HCT116 (cell line): ENCODE measurements around the gene PRPF6. TPM values are rescaled to one million over a fixed set of nuclear protein-coding genes. Genes with fewer than 3 reads are reported as not detected.

Source experiments
- ATAC-seq: fragments of 200-7000 bp; cut with Tn5 transposase; 2 replicates; pipeline ENCODE4 v1.9.1; 2020; ENCODE audit warnings: mild to moderate bottlenecking, moderate library complexity
- BruUV-seq: library from RNA; stranded (reverse); fragments of 400-500 nt; replicated peaks from 2 replicates; lab custom pipeline; 2021; lab: Mats Ljungman, UMichigan
- CTCF ChIA-PET: fragments of 300-600 bp; sonication (Branson Sonifier 250); formaldehyde crosslinking; loops from one replicate; lab custom pipeline; 2021; ENCODE audit warnings: antibody characterized with exemption; lab: Charles Lee
- POLR2A ChIA-PET: fragments of 300-600, 350-600 bp; sonication (Branson Sonifier 250); formaldehyde crosslinking; loops from one replicate; lab custom pipeline; 2021; ENCODE audit warnings: antibody characterized with exemption; lab: Charles Lee
- RAD21 ChIA-PET, 2 experiments: fragments of 300-600 bp; sonication (Branson Sonifier 250); formaldehyde crosslinking; loops; one replicate each; lab custom pipeline; 2023; ENCODE audit warnings: low total read pairs in 2 of 2; ENCODE audit not compliant: uncharacterized antibody in 2 of 2, unreplicated experiment in 2 of 2, low non-redundant PET in 1 of 2; lab: Charles Lee
- DNase-seq: peaks from one replicate; pipeline ENCODE4 v3.0.0-alpha.2; 2010; ENCODE audit warnings: low read depth, low spot score
- H2AFZ ChIP-seq: fragments of 200-600 bp; shearing (Covaris generic), sonication (generic); 2 replicates; pipeline ENCODE4 v1.6.1; 2017; ENCODE audit warnings: low read depth, mixed run types, mixed read lengths, antibody characterized with exemption, low read length; ENCODE audit not compliant: poor library complexity, severe bottlenecking
- H3K27ac ChIP-seq: 2 replicates; pipeline ENCODE4 v1.5.1; 2012; ENCODE audit warnings: low read depth, low read length
- H3K27me3 ChIP-seq: fragments of 200-600 bp; sonication (generic); 2 replicates; pipeline ENCODE4 v1.6.1; 2016; ENCODE audit warnings: mixed run types, low read length, mixed read lengths; ENCODE audit not compliant: insufficient read depth
- H3K36me3 ChIP-seq, 2 experiments: fragments of 200-500 bp in 1 of 2; fragments of 200-600 bp in 1 of 2; sonication (Bioruptor generic) in 1 of 2; sonication (generic) in 1 of 2; 2 replicates each; pipeline versions ENCODE4 v1.5.1 to v1.6.1; 2014 to 2016; ENCODE audit warnings: low read length in 2 of 2, inconsistent platforms in 1 of 2, mixed read lengths in 1 of 2, mixed run types in 1 of 2; ENCODE audit not compliant: insufficient read depth in 2 of 2, control insufficient read depth in 1 of 2
- H3K4me1 ChIP-seq, 2 experiments: fragments of 200-600 bp in 1 of 2; sonication (generic) in 1 of 2; 2 replicates each; pipeline versions ENCODE4 v1.5.1 to v1.6.1; 2012 to 2017; ENCODE audit warnings: low read length in 2 of 2, inconsistent platforms in 1 of 2, mild to moderate bottlenecking in 1 of 2, mixed read lengths in 1 of 2, mixed run types in 1 of 2, moderate library complexity in 1 of 2; ENCODE audit not compliant: insufficient read depth in 2 of 2, control insufficient read depth in 1 of 2
- H3K4me2 ChIP-seq: fragments of 200-600 bp; sonication (generic); 2 replicates; pipeline ENCODE4 v1.6.1; 2017; ENCODE audit warnings: mixed run types, low read length, mixed read lengths
- H3K4me3 ChIP-seq, 2 experiments: fragments of 200-600 bp in 1 of 2; sonication (generic) in 1 of 2; replicated peaks in 1 of 2; 2 replicates each; pipeline ENCODE4 v1.5.1; 2011 to 2016; ENCODE audit warnings: low read length in 2 of 2, control low read depth in 1 of 2, low read depth in 1 of 2, mild to moderate bottlenecking in 1 of 2, mixed read lengths in 1 of 2, mixed run types in 1 of 2
- H3K79me2 ChIP-seq: fragments of 200-600 bp; sonication (generic); 2 replicates; pipeline ENCODE4 v1.6.1; 2017; ENCODE audit warnings: mild to moderate bottlenecking, mixed run types, low read length, moderate library complexity, mixed read lengths; ENCODE audit not compliant: insufficient read depth
- H3K9ac ChIP-seq: fragments of 200-600 bp; sonication (generic); 2 replicates; pipeline ENCODE4 v1.6.1; 2016; ENCODE audit warnings: low read length, mixed read lengths
- H3K9me2 ChIP-seq: fragments of 200-600 bp; sonication (generic), shearing (Covaris generic); 2 replicates; pipeline ENCODE4 v1.6.1; 2017; ENCODE audit warnings: mixed run types, mild to moderate bottlenecking, moderate library complexity; ENCODE audit not compliant: insufficient read depth
- H3K9me3 ChIP-seq, 2 experiments: fragments of 200-500 bp in 1 of 2; fragments of 200-600 bp in 1 of 2; sonication (Bioruptor generic) in 1 of 2; sonication (generic) in 1 of 2; 2 replicates each; pipeline ENCODE4 v1.6.1; 2014 to 2017; ENCODE audit warnings: low read length in 2 of 2, mixed read lengths in 2 of 2, inconsistent platforms in 1 of 2, low read depth in 1 of 2, mild to moderate bottlenecking in 1 of 2, mixed run types in 1 of 2, moderate library complexity in 1 of 2; ENCODE audit not compliant: control insufficient read depth in 1 of 2, insufficient read depth in 1 of 2
- H4K20me1 ChIP-seq: fragments of 200-600 bp; sonication (generic), shearing (Covaris generic); 2 replicates; pipeline ENCODE4 v1.6.1; 2017; ENCODE audit warnings: mixed run types, mild to moderate bottlenecking, moderate library complexity; ENCODE audit not compliant: insufficient read depth
- CBX3 ChIP-seq: IDR thresholded peaks from 2 replicates; pipeline ENCODE4 v1.6.1; 2012; ENCODE audit warnings: low read depth
- CEBPB ChIP-seq: IDR thresholded peaks from 2 replicates; pipeline ENCODE4 v1.6.1; 2012; ENCODE audit warnings: low read depth
- EGR1 ChIP-seq: IDR thresholded peaks from 2 replicates; pipeline ENCODE4 v1.6.1; 2012; ENCODE audit warnings: low read depth
- ELF1 ChIP-seq: IDR thresholded peaks from 2 replicates; pipeline ENCODE4 v1.6.1; 2012; ENCODE audit warnings: low read depth, borderline replicate concordance
- EZH2 ChIP-seq: fragments of 200-600 bp; sonication (generic); IDR thresholded peaks from 2 replicates; pipeline ENCODE4 v1.6.1; 2017; ENCODE audit warnings: antibody characterized with exemption, mixed run types
- EZH2phosphoT487 ChIP-seq: fragments of 200-600 bp; IDR thresholded peaks from 2 replicates; pipeline ENCODE4 v1.6.1; 2018; ENCODE audit warnings: antibody characterized with exemption, borderline replicate concordance
- JUND ChIP-seq: IDR thresholded peaks from 2 replicates; pipeline ENCODE4 v1.6.1; 2012
- POLR2A ChIP-seq: IDR thresholded peaks from 2 replicates; pipeline ENCODE4 v1.7.0; 2011; ENCODE audit warnings: borderline replicate concordance; ENCODE audit not compliant: insufficient read depth, insufficient read length; ENCODE audit errors: extremely low read depth
- POLR2AphosphoS5 ChIP-seq: IDR thresholded peaks from 2 replicates; pipeline ENCODE4 v1.6.1; 2011; ENCODE audit warnings: mild to moderate bottlenecking, low read depth, low read length, moderate library complexity
- RAD21 ChIP-seq: IDR thresholded peaks from 2 replicates; pipeline ENCODE4 v1.6.1; 2012; ENCODE audit warnings: low read depth, mild to moderate bottlenecking
- SP1 ChIP-seq: IDR thresholded peaks from 2 replicates; pipeline ENCODE4 v1.6.1; 2012; ENCODE audit warnings: low read depth
- SRF ChIP-seq: IDR thresholded peaks from 2 replicates; pipeline ENCODE4 v1.6.1; 2012; ENCODE audit warnings: low read depth
- TCF7L2 ChIP-seq: IDR thresholded peaks from 2 replicates; pipeline ENCODE4 v1.7.0; 2011; ENCODE audit warnings: borderline replicate concordance, inconsistent platforms; ENCODE audit not compliant: insufficient read depth, insufficient read length; ENCODE audit errors: extremely low read depth
- YY1 ChIP-seq: IDR thresholded peaks from 2 replicates; pipeline ENCODE4 v1.6.1; 2011; ENCODE audit warnings: low read length, low read depth, moderate library complexity, mild to moderate bottlenecking; ENCODE audit not compliant: insufficient replicate concordance; ENCODE audit errors: extremely low read depth
- ZFX ChIP-seq: fragments of 450-650 bp; IDR thresholded peaks from 2 replicates; pipeline ENCODE4 v1.6.1; 2017
- ZNF274 ChIP-seq: fragments of 200-500 bp; sonication (Bioruptor generic); IDR thresholded peaks from 2 replicates; pipeline ENCODE4 v1.6.1; 2014; ENCODE audit warnings: mild to moderate bottlenecking, low read depth, low read length, inconsistent platforms
- intact Hi-C: fragments of 100-400 bp; cut with micrococcal nuclease; formaldehyde crosslinking; loops from 2 replicates; pipeline ENCODE4 v1.10.0; 2022
- total RNA-seq: library from RNA; stranded (reverse); gene quantifications from one replicate; pipeline ENCODE4 v1.2.1, GENCODE V29; 2021; ENCODE audit not compliant: unreplicated experiment
- TF ChIP-seq, protein P1 (sequence below): IDR thresholded peaks from 2 replicates; pipeline ENCODE4 v1.6.1; 2012
- TF ChIP-seq, protein P2 (sequence below): IDR thresholded peaks from 2 replicates; pipeline ENCODE4 v1.6.1; 2012
- TF ChIP-seq, protein P3 (sequence below), 3 experiments: fragments of 200-600 bp in 1 of 3; sonication (generic) in 1 of 3; IDR thresholded peaks in 2 of 3; conservative IDR thresholded peaks in 1 of 3; 2 replicates each; pipeline ENCODE4 v1.5.1; 2012 to 2017; ENCODE audit warnings: low read depth in 2 of 3, low read length in 2 of 3, antibody characterized with exemption in 1 of 3, borderline replicate concordance in 1 of 3, control low read depth in 1 of 3, mild to moderate bottlenecking in 1 of 3, mixed read lengths in 1 of 3, mixed run types in 1 of 3, moderate library complexity in 1 of 3; ENCODE audit not compliant: insufficient read depth in 1 of 3

Gene PRPF6
- total RNA-seq, 1 experiment from 2014 or later: 74.9 TPM

DNA sequence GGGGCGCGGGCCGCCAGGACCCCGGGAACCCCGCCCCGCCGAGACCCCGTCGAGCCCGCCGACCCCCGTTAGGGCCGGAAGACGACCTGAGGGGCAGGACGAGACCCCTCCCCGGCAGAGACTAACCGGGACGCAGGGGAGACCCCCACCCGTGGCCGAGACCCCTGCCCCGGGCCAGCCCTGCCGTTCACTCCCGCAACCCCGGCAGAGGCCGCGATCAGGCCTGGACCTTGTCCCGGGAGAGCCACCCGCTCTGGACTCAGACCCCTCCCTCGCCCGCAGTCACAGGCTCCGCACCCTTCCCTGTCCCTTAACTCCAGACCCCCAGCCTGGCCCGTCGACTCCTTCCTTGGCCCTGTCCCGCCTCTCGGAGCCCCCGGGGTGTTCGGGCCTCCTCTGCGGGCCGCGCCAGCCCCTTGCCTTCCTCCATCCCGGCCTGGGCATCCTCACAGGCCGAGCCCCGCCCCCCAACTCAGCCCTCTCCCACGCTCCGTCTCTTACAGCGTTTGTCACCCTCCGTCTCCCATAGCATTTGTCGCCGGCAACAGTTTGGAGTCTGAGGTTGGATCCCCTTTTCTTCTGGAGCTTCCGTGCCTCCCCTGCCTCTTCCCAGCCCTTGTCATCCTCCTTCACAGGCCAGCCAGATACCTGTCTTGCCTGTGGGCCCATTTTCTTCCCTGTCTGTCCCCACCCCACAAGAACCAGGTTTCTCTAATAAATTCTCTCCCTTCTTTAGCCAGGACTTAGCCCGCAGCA is 82.6 kb downstream of the PRPF6 start:
- H3K9me3 ChIP-seq: no peaks in the 10 kb centered on the region
- ChIA-PET POLR2A (interaction anchor here (0.7 to 1.0 kb wide), 4 partner anchors 10 to 198 kb away, joined by 4 to 7 read pairs (median 5); partner anchors contain the start of genes PRPF6 and TPD52L2), CTCF (interaction anchor here (1.0 to 1.5 kb wide), 5 partner anchors 9 to 198 kb away, joined by 3 to 8 read pairs (median 4); partner anchors contain the start of gene TPD52L2)
- intact Hi-C loops: no loop called here
- H3K27ac ChIP-seq: peak overlapping the region; percentile 76
- H3K79me2 ChIP-seq: no peaks in the 10 kb centered on the region
- no peak overlapping the region for H2AFZ ChIP-seq
- ATAC-seq: no peak
- no peak for DNase-seq
- H3K4me3 ChIP-seq: peak overlapping the region; percentile 78 to 84
- peak overlapping the region; percentile 84 for H3K4me2 ChIP-seq
- BruUV-seq: no TSS peak
- H3K9me2 ChIP-seq: no peaks in the 10 kb centered on the region
- TF ChIP-seq EZH2phosphoT487 (no peak), YY1 (no peak), CEBPB (no peak), POLR2AphosphoS5 (no peak), SRF (no peak), ZFX (no peak), JUND (no peak), EZH2 (no peak), SP1 (no peak), EGR1 (no peak), TCF7L2 (no peak), CBX3 (no peak), POLR2A (no peak), ZNF274 (no peak), RAD21 (no peak), ELF1 (no peak)
- TF ChIP-seq, protein P1, sequence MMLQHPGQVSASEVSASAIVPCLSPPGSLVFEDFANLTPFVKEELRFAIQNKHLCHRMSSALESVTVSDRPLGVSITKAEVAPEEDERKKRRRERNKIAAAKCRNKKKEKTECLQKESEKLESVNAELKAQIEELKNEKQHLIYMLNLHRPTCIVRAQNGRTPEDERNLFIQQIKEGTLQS: no peak
- TF ChIP-seq, protein P2, sequence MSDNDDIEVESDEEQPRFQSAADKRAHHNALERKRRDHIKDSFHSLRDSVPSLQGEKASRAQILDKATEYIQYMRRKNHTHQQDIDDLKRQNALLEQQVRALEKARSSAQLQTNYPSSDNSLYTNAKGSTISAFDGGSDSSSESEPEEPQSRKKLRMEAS: no peak
- TF ChIP-seq, protein P3, sequence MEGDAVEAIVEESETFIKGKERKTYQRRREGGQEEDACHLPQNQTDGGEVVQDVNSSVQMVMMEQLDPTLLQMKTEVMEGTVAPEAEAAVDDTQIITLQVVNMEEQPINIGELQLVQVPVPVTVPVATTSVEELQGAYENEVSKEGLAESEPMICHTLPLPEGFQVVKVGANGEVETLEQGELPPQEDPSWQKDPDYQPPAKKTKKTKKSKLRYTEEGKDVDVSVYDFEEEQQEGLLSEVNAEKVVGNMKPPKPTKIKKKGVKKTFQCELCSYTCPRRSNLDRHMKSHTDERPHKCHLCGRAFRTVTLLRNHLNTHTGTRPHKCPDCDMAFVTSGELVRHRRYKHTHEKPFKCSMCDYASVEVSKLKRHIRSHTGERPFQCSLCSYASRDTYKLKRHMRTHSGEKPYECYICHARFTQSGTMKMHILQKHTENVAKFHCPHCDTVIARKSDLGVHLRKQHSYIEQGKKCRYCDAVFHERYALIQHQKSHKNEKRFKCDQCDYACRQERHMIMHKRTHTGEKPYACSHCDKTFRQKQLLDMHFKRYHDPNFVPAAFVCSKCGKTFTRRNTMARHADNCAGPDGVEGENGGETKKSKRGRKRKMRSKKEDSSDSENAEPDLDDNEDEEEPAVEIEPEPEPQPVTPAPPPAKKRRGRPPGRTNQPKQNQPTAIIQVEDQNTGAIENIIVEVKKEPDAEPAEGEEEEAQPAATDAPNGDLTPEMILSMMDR (IDR thresholded peaks at IDR 0.05 in 2 of 3, conservative IDR thresholded peaks at IDR 0.05 in 1 of 3; ENCODE audit: borderline replicate concordance in 1 of 3, insufficient read depth in 1 of 3, low read depth in 2 of 3, low read length in 2 of 3): no peak
- TF ChIP-seq, all 23 proteins: peak for 0
- Histone ChIP-seq H3K4me1 (peaks cover 42 to 54% of the 10 kb centered on the region in 2 experiments), H3K9ac (peak overlapping the region; percentile 78), H3K27me3 (no peaks in the 10 kb centered on the region), H3K36me3 (no peaks in the 10 kb centered on the region), H4K20me1 (no peaks in the 10 kb centered on the region)
- RAD21 ChIA-PET: interaction anchor here in 1 of 2 experiments (1.8 kb wide), 1 partner anchor 25 kb away, joined by 5 read pairs; no protein-coding TSS in a partner anchor
